IMR-90 (cell line): ENCODE results near the gene SQSTM1. TPM values are rescaled to one million over a fixed set of nuclear protein-coding genes. Genes with fewer than 3 reads are reported as not detected.
A peak's percentile ranks its signal among the peaks of the same experiment; 100 is the strongest.

Source experiments
- ATAC-seq: fragments of 200-7000 bp; cut with Tn5 transposase; 2 replicates; pipeline ENCODE4 v1.9.1; 2020; ENCODE audit warnings: low read depth, mild to moderate bottlenecking, moderate library complexity
- BruUV-seq: library from RNA; stranded (reverse); fragments of 400-500 nt; replicated peaks from 2 replicates; lab custom pipeline; 2021; lab: Mats Ljungman, UMichigan
- CTCF ChIA-PET: fragments of 300-600 bp; formaldehyde crosslinking; extraction: SDS; loops from one replicate; lab custom pipeline; 2021; ENCODE audit warnings: antibody characterized with exemption; lab: Yijun Ruan, JAX
- POLR2A ChIA-PET: fragments of 300-600 bp; sonication (Branson Sonifier 250); formaldehyde crosslinking; loops from one replicate; lab custom pipeline; 2022; ENCODE audit warnings: antibody characterized with exemption; ENCODE audit not compliant: unreplicated experiment; lab: Charles Lee
- DNase-seq: peaks from one replicate; pipeline ENCODE4 v3.0.0; 2013
- H2AFZ ChIP-seq: replicated peaks from 2 replicates; pipeline ENCODE3; 2013; ENCODE audit warnings: low read length, mild to moderate bottlenecking; ENCODE audit not compliant: poor library complexity
- H2AK5ac ChIP-seq: 2 replicates; pipeline ENCODE4 v1.6.1; 2013; ENCODE audit warnings: low read depth, low read length, inconsistent platforms
- H2AK9ac ChIP-seq: replicated peaks from 2 replicates; pipeline ENCODE3; 2013; ENCODE audit warnings: mild to moderate bottlenecking, low read depth, low read length, moderate library complexity; ENCODE audit not compliant: poor library complexity
- H2BK120ac ChIP-seq: 2 replicates; pipeline ENCODE4 v1.6.1; 2013; ENCODE audit warnings: low read depth, low read length, inconsistent platforms
- H2BK15ac ChIP-seq: 3 replicates; pipeline ENCODE4 v1.6.1; 2013; ENCODE audit warnings: low read depth, low read length, inconsistent platforms
- H2BK20ac ChIP-seq: 2 replicates; pipeline ENCODE4 v1.6.1; 2013; ENCODE audit warnings: low read depth, mild to moderate bottlenecking, inconsistent platforms, low read length, moderate library complexity
- H2BK5ac ChIP-seq: 2 replicates; pipeline ENCODE4 v1.6.1; 2013; ENCODE audit warnings: mild to moderate bottlenecking, low read depth, low read length, inconsistent platforms; ENCODE audit not compliant: poor library complexity, severe bottlenecking
- H3K14ac ChIP-seq: replicated peaks from 2 replicates; pipeline ENCODE4 v1.6.1; 2013; ENCODE audit warnings: low read depth, low read length, inconsistent platforms
- H3K18ac ChIP-seq: 2 replicates; pipeline ENCODE4 v1.6.1; 2013; ENCODE audit warnings: low read depth, low read length, control low read depth
- H3K23ac ChIP-seq: 2 replicates; pipeline ENCODE4 v1.6.1; 2013; ENCODE audit warnings: low read depth, low read length, inconsistent platforms
- H3K27ac ChIP-seq: 2 replicates; pipeline ENCODE4 v1.5.1; 2013; ENCODE audit warnings: mild to moderate bottlenecking, control low read depth, low read length; ENCODE audit not compliant: insufficient read depth
- H3K27me3 ChIP-seq: 2 replicates; pipeline ENCODE4 v1.6.1; 2013; ENCODE audit warnings: low read length; ENCODE audit not compliant: control insufficient read depth, insufficient read depth
- H3K36me3 ChIP-seq: 2 replicates; pipeline ENCODE4 v1.6.1; 2013; ENCODE audit warnings: low read length, mixed read lengths; ENCODE audit not compliant: control insufficient read depth, insufficient read depth
- H3K4ac ChIP-seq: 2 replicates; pipeline ENCODE4 v1.6.1; 2013; ENCODE audit warnings: low read depth, low read length, inconsistent platforms
- H3K4me1 ChIP-seq: 2 replicates; pipeline ENCODE4 v1.6.1; 2013; ENCODE audit warnings: low read length, mixed read lengths; ENCODE audit not compliant: control insufficient read depth, insufficient read depth
- H3K4me2 ChIP-seq: 2 replicates; pipeline ENCODE4 v1.6.1; 2013; ENCODE audit warnings: low read depth, mild to moderate bottlenecking, control low read depth, low read length, moderate library complexity
- H3K4me3 ChIP-seq: 2 replicates; pipeline ENCODE4 v1.5.1; 2013; ENCODE audit warnings: low read depth, mild to moderate bottlenecking, control low read depth, low read length, moderate library complexity; ENCODE audit not compliant: insufficient read depth
- H3K56ac ChIP-seq: 2 replicates; pipeline ENCODE4 v1.6.1; 2013; ENCODE audit warnings: low read length, inconsistent platforms; ENCODE audit not compliant: insufficient read depth; ENCODE audit errors: extremely low read depth
- H3K79me1 ChIP-seq, 2 experiments: 2 replicates each; pipeline ENCODE4 v1.6.1; 2013; ENCODE audit warnings: low read length in 2 of 2, inconsistent platforms in 1 of 2, low read depth in 1 of 2
- H3K9ac ChIP-seq: 2 replicates; pipeline ENCODE4 v1.6.1; 2013; ENCODE audit warnings: low read depth, low read length, control low read depth
- H3K9me1 ChIP-seq: 2 replicates; pipeline ENCODE4 v1.6.1; 2013; ENCODE audit warnings: low read length, inconsistent platforms; ENCODE audit not compliant: insufficient read depth
- H3K9me3 ChIP-seq: 2 replicates; pipeline ENCODE4 v1.6.1; 2013; ENCODE audit warnings: low read length; ENCODE audit not compliant: control insufficient read depth, insufficient read depth
- H4K20me1 ChIP-seq: 2 replicates; pipeline ENCODE4 v1.6.1; 2013; ENCODE audit warnings: low read length, inconsistent platforms; ENCODE audit not compliant: insufficient read depth
- H4K5ac ChIP-seq: 2 replicates; pipeline ENCODE4 v1.6.1; 2013; ENCODE audit warnings: mild to moderate bottlenecking, low read depth, low read length, control low read depth
- H4K8ac ChIP-seq, 2 experiments: 2 replicates each; pipeline ENCODE4 v1.6.1; 2013; ENCODE audit warnings: low read depth in 2 of 2, low read length in 2 of 2, control low read depth in 1 of 2, inconsistent platforms in 1 of 2
- H4K91ac ChIP-seq: 2 replicates; pipeline ENCODE4 v1.6.1; 2013; ENCODE audit warnings: low read depth, low read length, inconsistent platforms; ENCODE audit not compliant: insufficient read depth
- BHLHE40 ChIP-seq: fragments of 150-350 bp; IDR thresholded peaks from 2 replicates; pipeline ENCODE4 v1.6.1; 2016; ENCODE audit warnings: mild to moderate bottlenecking, low read depth, low read length
- CHD1 ChIP-seq: IDR thresholded peaks from 2 replicates; pipeline ENCODE4 v1.6.1; 2012; ENCODE audit warnings: low read depth, low read length, improper control_type of control experiment
- CTCF ChIP-seq: conservative IDR thresholded peaks from 2 replicates; pipeline ENCODE4 v1.5.1; 2012; ENCODE audit warnings: mild to moderate bottlenecking, low read depth, low read length, improper control_type of control experiment
- POLR2A ChIP-seq: IDR thresholded peaks from 2 replicates; pipeline ENCODE4 v1.6.1; 2012; ENCODE audit warnings: mild to moderate bottlenecking, low read depth, low read length
- SMC3 ChIP-seq: fragments of 150-350 bp; IDR thresholded peaks from 2 replicates; pipeline ENCODE4 v1.6.1; 2016; ENCODE audit warnings: low read depth, mild to moderate bottlenecking, antibody characterized with exemption, low read length, moderate library complexity
- WGBS, 2 experiments: methylation state at CpG; one replicate each; pipeline versions ENCODE4 v1.1.5 to v1.1.7; 2013; ENCODE audit warnings: missing lambda C conversion rate in 2 of 2; ENCODE audit not compliant: insufficient read length in 1 of 2; ENCODE audit errors: extremely low coverage in 2 of 2; 5-methylcytosine and 5-hydroxymethylcytosine counted together
- dilution Hi-C: fragments of 300-500 bp; cut with HindIII; formaldehyde crosslinking; loops from one replicate; pipeline ENCODE4 v1.14.3; 2018; ENCODE audit warnings: low sequenced_read_pairs; ENCODE audit not compliant: unreplicated experiment
- in situ Hi-C: fragments of 300-500 bp; cut with MboI; formaldehyde crosslinking; loops from 3 replicates; pipeline ENCODE4 v1.14.3; 2019; ENCODE audit warnings: low sequenced_read_pairs, inconsistent platforms, mixed read lengths
- intact Hi-C: fragments of 100-400 bp; cut with micrococcal nuclease; formaldehyde crosslinking; loops from 2 replicates; pipeline ENCODE4 v1.10.0; 2022
- polyA plus RNA-seq, 3 experiments: library from polyadenylated mRNA; depleted of rRNA; stranded (reverse); fragments of >200 nt; gene quantifications; 2 replicates each; pipeline ENCODE4 v1.2.3, GENCODE V29; 2012; ENCODE audit warnings: low replicate concordance in 1 of 3
- total RNA-seq: library from RNA; depleted of rRNA; stranded (reverse); fragments of >200 nt; gene quantifications from 2 replicates; pipeline ENCODE4 v1.2.3, GENCODE V29; 2012

The SQSTM1 gene
- total and polyA plus RNA-seq, 2 of the 4 experiments (the other 2 are of a cell fraction) = 152 to 184 TPM

- H4K5ac ChIP-seq = no peak overlapping the region
- peaks cover 4 to 22% of the 10 kb centered on the region in 2 experiments for H3K79me1 ChIP-seq
- no peak overlapping the region for H4K91ac ChIP-seq
- H3K36me3 ChIP-seq = peaks cover 17% of the 10 kb centered on the region
- no peak overlapping the region for H3K23ac ChIP-seq
- H3K56ac ChIP-seq = no peak overlapping the region
- H2BK20ac ChIP-seq = no peak overlapping the region
- H2AK9ac ChIP-seq = no peak overlapping the region
- WGBS, 2 experiments = 66% methylated on average over 9 of the region's 23 CpGs; no CpG with 5 or more reads in 1 of the 2 experiments
- H3K4me3 ChIP-seq = no peak overlapping the region
- ChIA-PET CTCF (no interaction called here), POLR2A (no interaction called here)
- no peak overlapping the region for H4K8ac ChIP-seq
- H3K27ac ChIP-seq = no peak overlapping the region
- no peaks in the 10 kb centered on the region for H3K9me3 ChIP-seq
- no peak overlapping the region for H3K9ac ChIP-seq
- H3K9me1 ChIP-seq = peaks cover 20% of the 10 kb centered on the region
- no TSS peak for BruUV-seq
- peak overlapping the region; percentile 5 for H2AFZ ChIP-seq
- no peak overlapping the region for H2BK120ac ChIP-seq
- no peak overlapping the region for H3K18ac ChIP-seq
- H3K4me2 ChIP-seq = no peak overlapping the region
- in situ Hi-C loops = no loop called here
- H4K20me1 ChIP-seq = peaks cover 7% of the 10 kb centered on the region
- DNase-seq (no peak), ATAC-seq (no peak)
- H3K4ac ChIP-seq = no peak overlapping the region
- H3K27me3 ChIP-seq = no peaks in the 10 kb centered on the region
- H3K4me1 ChIP-seq = peaks cover 21% of the 10 kb centered on the region
- H2BK5ac ChIP-seq = no peak overlapping the region
- TF ChIP-seq BHLHE40 (no peak), SMC3 (no peak), CHD1 (no peak), POLR2A (no peak), CTCF (no peak)
- dilution Hi-C loops = no loop called here
- no peak overlapping the region for H2BK15ac ChIP-seq
- H3K14ac ChIP-seq = no peak overlapping the region
- peak overlapping the region; percentile 30; the same call in 1 of the 2 replicates for H2AK5ac ChIP-seq
- intact Hi-C loops = no loop called here
Observed at GRCh38 chr5:179816401-179816795, 4.3 kb upstream of the SQSTM1 start.
